NK-92 (cell line): ENCODE measurements around the gene DNALI1.

Experiments
- DNase-seq: peaks from one replicate; lab custom pipeline; 2025; ENCODE audit not compliant: unreplicated experiment; lab: John Stamatoyannopoulos, UW

DNALI1 gene

GRCh38 chr1:37601441-37601840 lies 44.7 kb downstream of the DNALI1 start:
- DNase-seq, result no peak

DNA sequence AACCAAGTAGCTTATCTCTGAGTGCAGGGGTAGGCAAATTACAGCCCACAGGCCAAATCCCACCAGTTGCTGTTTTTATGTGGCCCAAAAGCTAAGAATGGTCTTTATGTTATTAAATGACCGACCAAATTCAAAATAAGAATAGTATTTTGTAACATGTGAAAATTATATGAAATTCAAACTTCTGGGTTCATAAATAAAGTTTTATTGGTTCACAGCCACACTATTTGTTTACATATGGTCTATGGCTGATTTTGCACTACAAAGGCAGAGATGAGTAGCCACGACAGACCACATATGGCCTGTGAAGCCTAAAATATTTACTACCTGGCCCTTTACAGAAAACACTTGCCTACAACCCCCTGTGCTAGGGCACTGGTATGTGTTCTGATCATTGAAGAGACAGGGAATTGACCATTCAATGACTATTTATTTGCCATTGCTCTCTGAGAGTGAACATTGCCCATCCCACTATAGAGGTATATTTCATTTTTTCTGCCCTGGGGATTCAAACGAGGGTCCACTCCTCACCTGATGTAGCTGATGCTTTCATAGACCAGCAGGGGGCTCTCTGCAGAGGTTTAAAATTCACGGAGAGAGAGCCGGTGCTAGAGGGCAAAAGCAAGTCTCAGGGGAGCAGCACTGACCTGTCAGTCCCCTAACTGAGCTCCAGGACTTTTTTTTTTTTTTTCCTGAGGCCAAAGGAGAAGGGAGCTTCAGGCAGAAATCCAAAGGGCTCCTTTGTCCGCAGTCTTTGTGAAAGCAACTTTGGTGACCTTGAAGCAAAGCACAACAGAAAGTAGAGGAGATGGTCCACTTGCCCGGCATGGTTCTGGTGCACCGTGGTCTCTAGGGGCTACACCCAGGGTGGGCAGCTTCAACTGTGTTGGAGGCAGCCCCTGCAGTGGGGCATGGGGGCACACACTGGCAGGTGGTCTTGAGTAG lies 46.3 kb downstream of the DNALI1 start:
- no peak for DNase-seq

- no peak for DNase-seq
Observed at GRCh38 chr1:37605061-37605650, 48.4 kb downstream of the DNALI1 start.

DNA sequence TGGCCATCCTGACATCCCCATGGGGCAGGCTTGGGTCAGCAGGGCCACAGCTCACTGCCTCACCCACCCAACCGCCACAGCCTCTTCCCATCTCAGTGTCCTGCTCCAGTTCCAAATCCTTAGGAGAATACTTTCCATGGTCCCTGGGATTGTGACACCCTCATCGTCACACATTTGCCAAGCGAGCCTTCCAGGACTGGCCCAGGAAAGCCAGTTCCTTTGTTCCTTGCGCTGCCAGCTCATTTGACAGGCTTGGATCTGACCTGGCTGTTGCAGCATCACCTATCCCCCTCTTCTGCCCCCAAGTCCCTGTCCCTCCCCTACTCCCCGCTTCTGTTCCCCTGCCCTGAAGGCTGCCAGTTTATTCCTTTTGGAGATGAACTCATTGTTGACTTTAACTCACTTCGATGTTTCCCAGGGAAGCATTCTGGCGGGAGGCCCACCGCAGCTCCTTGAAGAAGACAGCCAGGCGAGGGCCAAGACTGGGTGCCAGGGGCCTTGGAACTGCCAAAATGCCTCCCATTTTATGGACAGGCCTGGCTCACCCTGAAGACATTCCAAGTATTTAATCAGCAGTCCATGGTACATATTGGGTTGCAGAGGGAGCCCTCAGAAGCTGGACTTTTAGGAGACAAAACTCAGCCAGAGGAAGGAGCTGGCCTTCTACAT lies 49.2 kb downstream of the DNALI1 start:
- DNase-seq, result no peak

- DNase-seq, result no peak
Observed at GRCh38 chr1:37606481-37607263, 49.9 kb downstream of the DNALI1 start.

DNA sequence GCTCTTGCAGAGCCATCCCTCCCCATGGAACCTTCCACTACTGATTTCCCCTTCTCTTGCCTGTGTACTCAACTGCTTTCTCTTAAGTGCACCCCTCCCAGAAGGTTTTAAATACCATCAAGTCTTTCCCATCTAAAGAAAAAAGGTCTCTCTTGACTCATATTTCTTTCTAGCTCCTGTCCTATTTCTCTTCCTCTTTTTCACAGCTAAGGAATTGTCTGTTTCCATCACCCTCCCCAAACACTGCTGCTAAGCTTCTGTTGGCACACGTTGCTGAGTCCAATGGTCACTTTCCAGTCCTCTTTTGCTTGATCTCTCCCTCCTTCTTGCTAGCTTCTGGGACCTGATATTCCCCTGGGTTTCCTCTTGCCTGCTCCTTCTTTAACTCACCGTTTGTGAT lies 52.3 kb downstream of the DNALI1 start:
- no peak for DNase-seq

DNA sequence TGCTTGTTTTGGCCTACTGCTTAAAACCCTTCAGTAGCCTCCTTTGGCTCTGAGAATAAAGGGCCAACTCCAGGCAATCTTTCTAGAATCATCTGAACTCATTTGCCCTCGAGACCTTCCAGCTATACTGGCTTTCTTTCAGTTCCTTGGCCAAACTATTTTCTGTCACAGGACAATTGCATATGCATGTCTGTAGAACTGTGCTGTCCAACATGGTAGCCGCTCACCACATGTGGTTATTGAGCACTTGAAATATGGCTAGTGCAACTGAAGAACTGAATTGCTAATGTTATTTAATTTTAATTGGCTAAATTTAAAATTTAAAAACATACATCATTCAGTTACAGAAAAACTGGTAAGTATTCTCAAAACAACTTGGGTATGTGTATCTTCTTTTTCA lies 53.3 kb downstream of the DNALI1 start:
- no peak for DNase-seq

DNA sequence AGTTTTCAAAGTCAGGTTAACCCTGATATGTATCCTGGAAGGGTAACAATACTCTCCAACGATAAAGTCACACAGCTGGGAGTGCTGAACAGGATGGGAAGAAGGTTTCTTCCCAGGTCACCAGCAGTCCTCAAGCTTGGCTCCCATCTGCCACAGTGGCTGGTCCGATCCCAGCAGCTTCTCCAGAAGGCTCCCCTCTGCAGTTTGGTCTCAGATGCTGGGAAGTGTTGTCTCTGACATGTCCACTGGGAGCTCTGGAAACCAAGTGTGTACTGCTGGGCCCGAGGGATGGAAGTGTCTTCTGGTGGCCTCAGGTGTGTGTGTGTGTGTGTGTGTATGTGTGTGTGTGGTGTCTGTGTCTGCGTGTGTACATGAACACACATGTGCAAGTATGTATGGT lies 55.4 kb downstream of the DNALI1 start:
- no peak for DNase-seq

DNA sequence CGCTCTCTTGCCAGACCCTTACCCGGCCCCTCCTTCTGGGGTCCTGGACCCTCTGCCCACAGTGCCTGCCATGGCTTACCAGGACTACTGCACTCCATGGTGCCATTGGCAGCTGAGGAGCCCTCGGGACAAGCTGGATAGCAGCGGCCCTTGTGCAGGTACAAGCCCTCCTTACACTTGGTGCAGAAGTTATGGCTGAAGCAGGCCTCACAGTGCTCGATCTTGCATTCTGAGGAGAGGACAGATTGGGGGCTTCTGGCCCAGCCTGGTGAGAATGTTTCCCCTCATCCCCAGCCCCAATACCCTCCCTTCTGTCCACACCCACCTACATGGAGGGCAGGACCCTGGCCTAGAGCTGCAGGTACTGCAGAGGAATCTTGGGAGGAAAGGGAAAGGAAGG lies 57.4 kb downstream of the DNALI1 start:
- DNase-seq, result no peak

DNA sequence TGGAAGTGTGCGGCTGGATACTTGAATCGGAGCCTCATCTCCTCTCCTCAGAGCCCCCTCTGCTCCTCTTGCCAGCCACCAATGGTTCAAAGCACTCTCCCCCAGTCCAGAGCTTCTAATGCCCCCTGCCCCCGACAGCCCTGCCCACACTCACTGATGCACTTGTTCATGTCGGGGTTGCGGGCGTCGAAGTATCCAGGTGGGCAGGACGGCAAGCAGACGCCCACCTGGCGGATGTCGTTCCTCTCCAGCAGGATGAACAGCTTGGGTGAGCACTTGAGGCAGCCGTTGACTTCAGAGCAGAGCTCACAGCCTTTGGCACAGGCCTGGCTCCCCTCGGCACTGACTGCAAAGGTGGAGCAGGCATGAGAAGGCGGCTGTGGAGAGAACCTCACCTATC lies 59.6 kb downstream of the DNALI1 start:
- DNase-seq, result no peak
